GM19467 (cell line): ENCODE measurements around the gene FHDC1.

Experiments
- ATAC-seq: cut with Tn5 transposase; IDR thresholded peaks from one replicate; pipeline ENCODE4 v1.9.1; 2021; ENCODE audit warnings: mild to moderate bottlenecking, moderate library complexity; ENCODE audit not compliant: unreplicated experiment

Gene FHDC1

GRCh38 chr4:153027866-153028265 lies 91.7 kb downstream of the FHDC1 start:
- no peak for ATAC-seq

- ATAC-seq, result no peak
Observed at GRCh38 chr4:153028535-153028934, 92.4 kb downstream of the FHDC1 start.
